Effector memory CD4-positive, alpha-beta T cell (primary cell): ENCODE data around the gene SECTM1.

Experiments
- DNase-seq, 3 donors: peaks; one replicate each; pipeline ENCODE4 v3.0.0-alpha.2; 2020
- H3K27ac ChIP-seq: 2 replicates; pipeline ENCODE4 v1.7.0; 2013; ENCODE audit warnings: mild to moderate bottlenecking, low read length, moderate library complexity; ENCODE audit not compliant: insufficient read depth, poor library complexity, severe bottlenecking
- H3K27me3 ChIP-seq: replicated peaks from 2 replicates; pipeline ENCODE4 v1.7.0; 2013; ENCODE audit warnings: mild to moderate bottlenecking, low read length; ENCODE audit not compliant: insufficient read depth, control insufficient read depth, poor library complexity, severe bottlenecking
- H3K36me3 ChIP-seq: 2 replicates; pipeline ENCODE4 v1.7.0; 2013; ENCODE audit warnings: mild to moderate bottlenecking, low read length, moderate library complexity; ENCODE audit not compliant: control insufficient read depth, insufficient read depth
- H3K4me1 ChIP-seq: 2 replicates; pipeline ENCODE4 v1.7.0; 2013; ENCODE audit warnings: low read length, mild to moderate bottlenecking; ENCODE audit not compliant: control insufficient read depth, insufficient read depth, poor library complexity, severe bottlenecking
- H3K4me3 ChIP-seq: 2 replicates; pipeline ENCODE4 v1.7.0; 2013; ENCODE audit warnings: low read length, low read depth, mild to moderate bottlenecking; ENCODE audit not compliant: insufficient read depth, poor library complexity, severe bottlenecking
- H3K9me3 ChIP-seq: 2 replicates; pipeline ENCODE4 v1.7.0; 2013; ENCODE audit warnings: mild to moderate bottlenecking, low read length, moderate library complexity; ENCODE audit not compliant: control insufficient read depth

Gene SECTM1

GRCh38 chr17:82302991-82303943 lies 30.3 kb downstream of the SECTM1 start:
- Histone ChIP-seq H3K27ac (peak overlapping the region; percentile 65), H3K27me3 (no peaks in the 10 kb centered on the region)

GRCh38 chr17:82302568-82302963 lies 31.0 kb downstream of the SECTM1 start:
- Histone ChIP-seq H3K4me3 (peak overlapping the region; percentile 50), H3K4me1 (peaks cover 75% of the 10 kb centered on the region), H3K27ac (peak overlapping the region; percentile 65)

More at GRCh38 chr17:82302991-82303943, 30.3 kb downstream of the SECTM1 start:
- peak overlapping the region; percentile 50 for H3K4me3 ChIP-seq
- no peaks in the 10 kb centered on the region for H3K36me3 ChIP-seq
- DNase-seq, result no peak
- peaks cover 71% of the 10 kb centered on the region for H3K4me1 ChIP-seq
- H3K9me3 ChIP-seq, result no peaks in the 10 kb centered on the region

GRCh38 chr17:82301916-82302567 lies 31.5 kb downstream of the SECTM1 start:
- Histone ChIP-seq H3K4me3 (peak overlapping the region; percentile 50), H3K27ac (peak overlapping the region; percentile 65), H3K4me1 (peaks cover 78% of the 10 kb centered on the region)

More at GRCh38 chr17:82302568-82302963, 31.0 kb downstream of the SECTM1 start:
- Histone ChIP-seq H3K36me3 (no peaks in the 10 kb centered on the region), H3K27me3 (no peaks in the 10 kb centered on the region), H3K9me3 (no peaks in the 10 kb centered on the region)
- DNase-seq, result no peak

GRCh38 chr17:82301300-82301915 lies 32.2 kb downstream of the SECTM1 start:
- Histone ChIP-seq H3K9me3 (no peaks in the 10 kb centered on the region), H3K4me3 (peak overlapping the region; percentile 50), H3K27me3 (no peaks in the 10 kb centered on the region), H3K27ac (peak overlapping the region; percentile 65), H3K4me1 (peaks cover 85% of the 10 kb centered on the region), H3K36me3 (no peaks in the 10 kb centered on the region)
- no peak for DNase-seq

More at GRCh38 chr17:82301916-82302567, 31.5 kb downstream of the SECTM1 start:
- Histone ChIP-seq H3K36me3 (no peaks in the 10 kb centered on the region), H3K9me3 (no peaks in the 10 kb centered on the region), H3K27me3 (no peaks in the 10 kb centered on the region)
- peak in 1 of 3 donors; percentile 30 for DNase-seq

GRCh38 chr17:82300707-82301270 lies 32.8 kb downstream of the SECTM1 start:
- DNase-seq, result peak in 2 of 3 donors; percentile 36 to 48
- H3K4me3 ChIP-seq, result no peak overlapping the region
- no peaks in the 10 kb centered on the region for H3K9me3 ChIP-seq
- no peaks in the 10 kb centered on the region for H3K27me3 ChIP-seq
- H3K36me3 ChIP-seq, result no peaks in the 10 kb centered on the region
- peaks cover 87% of the 10 kb centered on the region for H3K4me1 ChIP-seq
- peak overlapping the region; percentile 31 for H3K27ac ChIP-seq

GRCh38 chr17:82300228-82300627 lies 33.3 kb downstream of the SECTM1 start:
- DNase-seq, result no peak
- Histone ChIP-seq H3K9me3 (no peaks in the 10 kb centered on the region), H3K36me3 (no peaks in the 10 kb centered on the region), H3K27ac (peak overlapping the region; percentile 31), H3K27me3 (no peaks in the 10 kb centered on the region), H3K4me1 (peaks cover 82% of the 10 kb centered on the region), H3K4me3 (no peak overlapping the region)

- no peaks in the 10 kb centered on the region for H3K9me3 ChIP-seq
- H3K36me3 ChIP-seq, result no peaks in the 10 kb centered on the region
- no peak for DNase-seq
- no peak overlapping the region for H3K4me3 ChIP-seq
- H3K27ac ChIP-seq, result peak overlapping the region; percentile 99
- H3K27me3 ChIP-seq, result no peaks in the 10 kb centered on the region
- H3K4me1 ChIP-seq, result peaks cover 78% of the 10 kb centered on the region
Measured at GRCh38 chr17:82299452-82299851, 34.1 kb downstream of the SECTM1 start.

GRCh38 chr17:82298538-82299421 lies 34.8 kb downstream of the SECTM1 start:
- peak overlapping the region; percentile 99 for H3K27ac ChIP-seq
- no peaks in the 10 kb centered on the region for H3K9me3 ChIP-seq
- H3K27me3 ChIP-seq, result no peaks in the 10 kb centered on the region
- peaks cover 71% of the 10 kb centered on the region for H3K4me1 ChIP-seq
- no peak for DNase-seq
- no peaks in the 10 kb centered on the region for H3K36me3 ChIP-seq
- H3K4me3 ChIP-seq, result peak overlapping the region; percentile 54
